GM19324 (cell line): Measurements from ENCODE around the gene OR14I1.
"Not testable (repeated sequence)": the region's sequence is repeated elsewhere in the genome, so short reads cannot be mapped to it uniquely, and the experiment has no call there.

Experiments
- ATAC-seq: cut with Tn5 transposase; IDR thresholded peaks from one replicate; pipeline ENCODE4 v1.9.1; 2021; ENCODE audit warnings: mild to moderate bottlenecking, moderate library complexity; ENCODE audit not compliant: unreplicated experiment, low FRiP score

The OR14I1 gene

GRCh38 chr1:248688527-248689298 lies 13.9 kb downstream of the OR14I1 start:
- peak; percentile 46 for ATAC-seq

GRCh38 chr1:248686815-248687214 lies 15.8 kb downstream of the OR14I1 start:
- peak; percentile 79 for ATAC-seq

- no peak for ATAC-seq
These were observed 20.9 kb downstream of the OR14I1 start for GRCh38 chr1:248681651-248682050.

- no peak for ATAC-seq
These were observed 32.6 kb downstream of the OR14I1 start for GRCh38 chr1:248670003-248670402.

GRCh38 chr1:248663453-248664328 lies 38.9 kb downstream of the OR14I1 start:
- peak; percentile 93 for ATAC-seq

GRCh38 chr1:248656797-248657196 lies 45.8 kb downstream of the OR14I1 start:
- ATAC-seq: not testable (repeated sequence)

- ATAC-seq: peak; percentile 46
These were observed 47.2 kb downstream of the OR14I1 start, which contains the start of gene OR2T27 for GRCh38 chr1:248655354-248655753. Gene OR2T27 (minus strand): TSS chr1:248655528. CDS start chr1:248650884, 4,644 bp downstream.
